Endothelial cell of umbilical vein (primary cell): ENCODE data around the gene ADAMTSL3.

ENCODE experiments used
- EZH2 ChIP-seq: IDR thresholded peaks from 2 replicates; pipeline ENCODE4 v1.6.1; 2012; ENCODE audit warnings: borderline replicate concordance, low read depth, mild to moderate bottlenecking, moderate library complexity, low read length, inconsistent platforms; ENCODE audit not compliant: severe bottlenecking
- FOS ChIP-seq: IDR thresholded peaks from 2 replicates; pipeline ENCODE4 v1.6.1; 2011; ENCODE audit warnings: mild to moderate bottlenecking, low read length, moderate library complexity, borderline replicate concordance; ENCODE audit not compliant: insufficient read depth
- GATA2 ChIP-seq: IDR thresholded peaks from 2 replicates; pipeline ENCODE4 v1.7.0; 2011; ENCODE audit warnings: low read depth, mild to moderate bottlenecking, moderate library complexity, mixed read lengths, low read length; ENCODE audit not compliant: insufficient read length, insufficient read depth
- JUN ChIP-seq: IDR thresholded peaks from 2 replicates; pipeline ENCODE4 v1.6.1; 2011; ENCODE audit warnings: borderline replicate concordance, low read depth; ENCODE audit not compliant: insufficient read length, insufficient read depth
- MYC ChIP-seq: IDR thresholded peaks from one replicate; pipeline ENCODE4 v1.6.1; 2011; ENCODE audit warnings: mild to moderate bottlenecking, low read depth, low read length
- POLR2A ChIP-seq: IDR thresholded peaks from 2 replicates; pipeline ENCODE4 v1.6.1; 2012; ENCODE audit warnings: low read depth, mild to moderate bottlenecking, control low read depth, low read length
- POLR2AphosphoS5 ChIP-seq: IDR thresholded peaks from 2 replicates; pipeline ENCODE4 v1.6.1; 2012; ENCODE audit warnings: low read depth, mild to moderate bottlenecking, control low read depth, low read length, moderate library complexity; ENCODE audit not compliant: insufficient read depth
- TF ChIP-seq, protein P1 (sequence below): IDR thresholded peaks from 2 replicates; pipeline ENCODE4 v1.6.1; 2011; ENCODE audit not compliant: insufficient read depth, insufficient read length
- TF ChIP-seq, protein P2 (sequence below), 2 donors: IDR thresholded peaks; 1 replicate in 1 of 2; 2 replicates in 1 of 2; pipeline ENCODE4 v1.5.1; 2011; ENCODE audit warnings: low read length in 2 of 2, mild to moderate bottlenecking in 2 of 2, moderate library complexity in 2 of 2, control low read depth in 1 of 2, inconsistent platforms in 1 of 2, low read depth in 1 of 2; ENCODE audit not compliant: insufficient read depth in 1 of 2; ENCODE audit errors: extremely low read depth in 1 of 2

DNA sequence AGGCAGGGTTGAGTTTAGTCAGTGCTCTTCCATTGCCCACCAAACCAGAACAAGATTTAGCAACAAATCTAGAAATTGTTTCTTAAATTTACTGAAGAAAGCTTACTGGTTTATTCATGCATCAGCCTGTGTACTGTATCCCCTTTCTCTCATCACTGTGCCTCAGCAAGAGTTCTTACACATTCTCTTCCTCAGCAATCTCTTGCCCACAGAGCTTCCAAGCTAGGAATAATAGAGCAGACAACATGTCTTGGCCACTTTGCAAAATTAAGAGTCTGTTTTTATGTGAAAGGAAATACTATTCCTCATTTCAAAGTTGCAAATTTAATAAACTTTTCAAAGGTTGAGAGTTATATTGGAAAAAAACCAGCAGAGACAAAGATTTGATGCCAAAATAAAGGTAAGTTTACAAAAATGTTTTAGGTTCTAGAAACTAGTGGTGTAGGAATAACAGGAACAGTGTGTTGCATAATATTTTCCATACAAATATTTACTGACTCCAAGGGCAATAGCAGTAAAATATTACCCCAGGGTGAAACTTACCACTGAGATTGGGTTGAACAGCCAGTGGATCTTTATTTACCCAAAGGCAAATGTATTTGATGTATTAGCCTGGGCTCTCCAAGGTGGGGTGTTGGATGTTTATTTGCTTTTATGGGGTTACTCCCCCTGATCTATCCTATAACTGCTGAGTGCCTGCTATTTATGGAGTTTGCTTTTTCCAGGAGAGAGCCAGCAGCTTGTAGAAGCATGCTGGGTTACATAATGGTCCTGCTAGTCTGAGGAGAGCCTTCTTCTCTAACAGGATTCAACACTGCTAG is 276.7 kb downstream of the ADAMTSL3 start:
- TF ChIP-seq, protein P1, sequence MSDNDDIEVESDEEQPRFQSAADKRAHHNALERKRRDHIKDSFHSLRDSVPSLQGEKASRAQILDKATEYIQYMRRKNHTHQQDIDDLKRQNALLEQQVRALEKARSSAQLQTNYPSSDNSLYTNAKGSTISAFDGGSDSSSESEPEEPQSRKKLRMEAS: no peak
- TF ChIP-seq, protein P2, sequence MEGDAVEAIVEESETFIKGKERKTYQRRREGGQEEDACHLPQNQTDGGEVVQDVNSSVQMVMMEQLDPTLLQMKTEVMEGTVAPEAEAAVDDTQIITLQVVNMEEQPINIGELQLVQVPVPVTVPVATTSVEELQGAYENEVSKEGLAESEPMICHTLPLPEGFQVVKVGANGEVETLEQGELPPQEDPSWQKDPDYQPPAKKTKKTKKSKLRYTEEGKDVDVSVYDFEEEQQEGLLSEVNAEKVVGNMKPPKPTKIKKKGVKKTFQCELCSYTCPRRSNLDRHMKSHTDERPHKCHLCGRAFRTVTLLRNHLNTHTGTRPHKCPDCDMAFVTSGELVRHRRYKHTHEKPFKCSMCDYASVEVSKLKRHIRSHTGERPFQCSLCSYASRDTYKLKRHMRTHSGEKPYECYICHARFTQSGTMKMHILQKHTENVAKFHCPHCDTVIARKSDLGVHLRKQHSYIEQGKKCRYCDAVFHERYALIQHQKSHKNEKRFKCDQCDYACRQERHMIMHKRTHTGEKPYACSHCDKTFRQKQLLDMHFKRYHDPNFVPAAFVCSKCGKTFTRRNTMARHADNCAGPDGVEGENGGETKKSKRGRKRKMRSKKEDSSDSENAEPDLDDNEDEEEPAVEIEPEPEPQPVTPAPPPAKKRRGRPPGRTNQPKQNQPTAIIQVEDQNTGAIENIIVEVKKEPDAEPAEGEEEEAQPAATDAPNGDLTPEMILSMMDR (IDR thresholded peaks at IDR 0.05; ENCODE audit: extremely low read depth in 1 of 2, insufficient read depth in 1 of 2, low read depth in 1 of 2, low read length in 2 of 2): no peak
- TF ChIP-seq MYC: no peak
- TF ChIP-seq POLR2A: no peak
- TF ChIP-seq POLR2AphosphoS5: no peak
- no peak for TF ChIP-seq JUN
- no peak for TF ChIP-seq EZH2
- no peak for TF ChIP-seq FOS
- no peak for TF ChIP-seq GATA2
